HFFc6 (cell line): ENCODE data around the gene PRIMA1. TPM values are rescaled to one million over a fixed set of nuclear protein-coding genes. Genes with fewer than 3 reads are reported as not detected.

Experiments used
- DNase-seq: peaks from one replicate; pipeline ENCODE4 v3.0.0-alpha.2; 2018
- H3K27ac Mint-ChIP-seq: 2 replicates; pipeline ENCODE4 v1.8.0; 2020; ENCODE audit warnings: mild to moderate bottlenecking, mixed read lengths
- H3K27me3 Mint-ChIP-seq: 2 replicates; pipeline ENCODE4 v1.8.0; 2021; ENCODE audit warnings: mild to moderate bottlenecking, moderate library complexity, mixed read lengths; ENCODE audit not compliant: insufficient read depth
- H3K36me3 Mint-ChIP-seq: 2 replicates; pipeline ENCODE4 v1.8.0; 2021; ENCODE audit warnings: low read depth, mixed read lengths
- H3K4me1 Mint-ChIP-seq: 2 replicates; pipeline ENCODE4 v1.8.0; 2020; ENCODE audit warnings: low read depth, mixed read lengths
- H3K4me3 Mint-ChIP-seq: 2 replicates; pipeline ENCODE4 v1.8.0; 2020; ENCODE audit warnings: mild to moderate bottlenecking, moderate library complexity, mixed read lengths
- H3K9me3 Mint-ChIP-seq: 2 replicates; pipeline ENCODE4 v1.8.0; 2020; ENCODE audit warnings: mild to moderate bottlenecking, mixed read lengths
- CTCF ChIP-seq: fragments of 200-600 bp; sonication (generic); IDR thresholded peaks from 2 replicates; pipeline ENCODE4 v1.5.0; 2021; ENCODE audit warnings: antibody characterized with exemption, mild to moderate bottlenecking
- total RNA-seq, 6 experiments: library from RNA; stranded (reverse); fragmentation: NEBNext Ultra II Directional; extraction: Animal tissue kit (Norgen Biotek cat#: 25700); gene quantifications; 2 replicates in 1 of 6; 3 replicates in 5 of 6; pipeline ENCODE4 v1.2.3, GENCODE V29; 2021

Gene PRIMA1
- total RNA-seq, 6 experiments from 2014 or later = not detected

GRCh38 chr14:93743270-93744060, 44.8 kb downstream of the PRIMA1 start:
- no peak overlapping the region for H3K27ac Mint-ChIP-seq
- peaks cover 71% of the 10 kb centered on the region for H3K9me3 Mint-ChIP-seq
- H3K4me3 Mint-ChIP-seq = no peak overlapping the region
- TF ChIP-seq CTCF = no peak
- no peaks in the 10 kb centered on the region for H3K4me1 Mint-ChIP-seq
- H3K36me3 Mint-ChIP-seq = peaks cover 10% of the 10 kb centered on the region; the same call in 1 of the 2 replicates
- DNase-seq = no peak
- peaks cover 4% of the 10 kb centered on the region for H3K27me3 Mint-ChIP-seq

- TF ChIP-seq CTCF = no peak
- peaks cover 71% of the 10 kb centered on the region for H3K9me3 Mint-ChIP-seq
- peaks cover 7% of the 10 kb centered on the region; the same call in 1 of the 2 replicates for H3K36me3 Mint-ChIP-seq
- no peak overlapping the region for H3K4me3 Mint-ChIP-seq
- H3K27me3 Mint-ChIP-seq = peaks cover 6% of the 10 kb centered on the region
- no peak overlapping the region for H3K27ac Mint-ChIP-seq
- no peaks in the 10 kb centered on the region for H3K4me1 Mint-ChIP-seq
- no peak for DNase-seq
Measured at GRCh38 chr14:93742761-93743160, 45.5 kb downstream of the PRIMA1 start.

GRCh38 chr14:93741556-93742230, 46.6 kb downstream of the PRIMA1 start:
- DNase-seq = no peak
- Mint-ChIP-seq H3K9me3 (peaks cover 67% of the 10 kb centered on the region), H3K36me3 (peaks cover 5% of the 10 kb centered on the region; the same call in 1 of the 2 replicates), H3K4me3 (no peak overlapping the region), H3K27me3 (peaks cover 6% of the 10 kb centered on the region), H3K4me1 (no peaks in the 10 kb centered on the region), H3K27ac (no peak overlapping the region)
- no peak for TF ChIP-seq CTCF

GRCh38 chr14:93737634-93738033, 50.7 kb downstream of the PRIMA1 start:
- Mint-ChIP-seq H3K9me3 (peaks cover 62% of the 10 kb centered on the region), H3K4me1 (no peaks in the 10 kb centered on the region), H3K27ac (no peak overlapping the region), H3K36me3 (peaks cover 2% of the 10 kb centered on the region; the same call in 1 of the 2 replicates), H3K4me3 (no peak overlapping the region), H3K27me3 (peaks cover 4% of the 10 kb centered on the region)
- no peak for TF ChIP-seq CTCF
- no peak for DNase-seq

GRCh38 chr14:93736378-93737014, 51.8 kb downstream of the PRIMA1 start:
- H3K27ac Mint-ChIP-seq = no peak overlapping the region
- no peaks in the 10 kb centered on the region for H3K4me1 Mint-ChIP-seq
- H3K36me3 Mint-ChIP-seq = no peaks in the 10 kb centered on the region
- no peak for DNase-seq
- peaks cover 2% of the 10 kb centered on the region; the same call in 1 of the 2 replicates for H3K27me3 Mint-ChIP-seq
- TF ChIP-seq CTCF = no peak; the same call in 1 of the 2 replicates
- H3K4me3 Mint-ChIP-seq = no peak overlapping the region
- H3K9me3 Mint-ChIP-seq = peaks cover 52% of the 10 kb centered on the region
